ENCODE results near the gene STUM. TPM values are rescaled to one million over a fixed set of nuclear protein-coding genes. Genes with fewer than 3 reads are reported as not detected.

The STUM gene
- total RNA-seq, 1 experiment from 2014 or later = 0.37 TPM

DNA sequence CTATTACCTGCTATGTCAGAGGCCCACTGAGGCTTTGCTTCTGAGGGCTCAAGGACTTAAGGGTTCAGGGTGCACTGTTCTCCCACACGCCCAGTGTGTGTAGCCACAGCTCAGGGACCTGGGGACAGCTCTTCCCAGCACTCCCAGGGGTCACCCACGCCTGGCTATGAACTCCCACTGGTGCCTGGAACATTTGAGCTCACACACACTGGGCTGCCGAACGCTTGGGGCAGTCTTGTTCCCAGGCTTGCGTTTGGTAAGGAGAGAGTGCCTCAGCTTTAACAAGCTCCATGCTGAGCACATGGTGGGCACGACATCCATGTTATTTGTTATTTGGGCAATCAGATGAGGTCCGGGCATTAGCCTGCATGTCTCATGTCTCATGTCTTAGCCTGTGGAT, 37.6 kb downstream of the STUM start:
- peaks cover 12% of the 10 kb centered on the region for H3K27me3 Mint-ChIP-seq (ENCODE audit: insufficient read depth, unreplicated experiment)
- CTCF ChIA-PET = interaction anchor here (0.6 to 2.9 kb wide), 6 partner anchors 17 to 57 kb away, joined by 3 to 18 read pairs (median 4); partner anchors contain the start of gene STUM
- POLR2A ChIA-PET = interaction anchor here (0.6 to 1.5 kb wide), 3 partner anchors 15 to 35 kb away, joined by 3 to 5 read pairs (median 4); no protein-coding TSS in a partner anchor
- BruUV-seq (replicated peaks) = no TSS peak
- no peaks in the 10 kb centered on the region for H3K9me3 Mint-ChIP-seq (ENCODE audit: unreplicated experiment)
- no peaks in the 10 kb centered on the region for H3K4me1 Mint-ChIP-seq (ENCODE audit: insufficient read depth, unreplicated experiment)
- no peak overlapping the region for H3K4me3 Mint-ChIP-seq (ENCODE audit: unreplicated experiment)
- no peaks in the 10 kb centered on the region for H3K36me3 Mint-ChIP-seq (ENCODE audit: insufficient read depth, unreplicated experiment)
- no peak overlapping the region for H3K27ac Mint-ChIP-seq (ENCODE audit: low read depth, unreplicated experiment)
- no peak for DNase-seq (ENCODE audit: unreplicated experiment)
- TF ChIP-seq, protein P1, sequence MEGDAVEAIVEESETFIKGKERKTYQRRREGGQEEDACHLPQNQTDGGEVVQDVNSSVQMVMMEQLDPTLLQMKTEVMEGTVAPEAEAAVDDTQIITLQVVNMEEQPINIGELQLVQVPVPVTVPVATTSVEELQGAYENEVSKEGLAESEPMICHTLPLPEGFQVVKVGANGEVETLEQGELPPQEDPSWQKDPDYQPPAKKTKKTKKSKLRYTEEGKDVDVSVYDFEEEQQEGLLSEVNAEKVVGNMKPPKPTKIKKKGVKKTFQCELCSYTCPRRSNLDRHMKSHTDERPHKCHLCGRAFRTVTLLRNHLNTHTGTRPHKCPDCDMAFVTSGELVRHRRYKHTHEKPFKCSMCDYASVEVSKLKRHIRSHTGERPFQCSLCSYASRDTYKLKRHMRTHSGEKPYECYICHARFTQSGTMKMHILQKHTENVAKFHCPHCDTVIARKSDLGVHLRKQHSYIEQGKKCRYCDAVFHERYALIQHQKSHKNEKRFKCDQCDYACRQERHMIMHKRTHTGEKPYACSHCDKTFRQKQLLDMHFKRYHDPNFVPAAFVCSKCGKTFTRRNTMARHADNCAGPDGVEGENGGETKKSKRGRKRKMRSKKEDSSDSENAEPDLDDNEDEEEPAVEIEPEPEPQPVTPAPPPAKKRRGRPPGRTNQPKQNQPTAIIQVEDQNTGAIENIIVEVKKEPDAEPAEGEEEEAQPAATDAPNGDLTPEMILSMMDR (IDR thresholded peaks at IDR 0.05; ENCODE audit: unreplicated experiment) = no peak
- intact Hi-C loops (cut with micrococcal nuclease) = no loop called here

- no peak for DNase-seq (ENCODE audit: unreplicated experiment)
- Mint-ChIP-seq H3K27me3 (ENCODE audit: insufficient read depth, unreplicated experiment) (peaks cover 12% of the 10 kb centered on the region), H3K4me3 (ENCODE audit: unreplicated experiment) (no peak overlapping the region), H3K4me1 (ENCODE audit: insufficient read depth, unreplicated experiment) (no peaks in the 10 kb centered on the region), H3K9me3 (ENCODE audit: unreplicated experiment) (no peaks in the 10 kb centered on the region), H3K36me3 (ENCODE audit: insufficient read depth, unreplicated experiment) (no peaks in the 10 kb centered on the region), H3K27ac (ENCODE audit: low read depth, unreplicated experiment) (no peak overlapping the region)
- POLR2A ChIA-PET = interaction anchor here (0.6 to 1.0 kb wide), 2 partner anchors 23 to 36 kb away, joined by 3 to 4 read pairs; no protein-coding TSS in a partner anchor
- no TSS peak for BruUV-seq (replicated peaks)
- TF ChIP-seq, protein P1 (IDR thresholded peaks at IDR 0.05; ENCODE audit: unreplicated experiment) = no peak
- CTCF ChIA-PET = interaction anchor here (0.6 to 2.9 kb wide), 5 partner anchors 20 to 58 kb away, joined by 3 to 18 read pairs (median 3); partner anchors contain the start of gene STUM
- intact Hi-C loops (cut with micrococcal nuclease) = no loop called here
These were observed 38.3 kb downstream of the STUM start for GRCh38 chr1:226586650-226587422.

- Mint-ChIP-seq H3K4me3 (ENCODE audit: unreplicated experiment) (no peak overlapping the region), H3K4me1 (ENCODE audit: insufficient read depth, unreplicated experiment) (no peaks in the 10 kb centered on the region), H3K9me3 (ENCODE audit: unreplicated experiment) (no peaks in the 10 kb centered on the region), H3K27ac (ENCODE audit: low read depth, unreplicated experiment) (no peak overlapping the region), H3K27me3 (ENCODE audit: insufficient read depth, unreplicated experiment) (peaks cover 12% of the 10 kb centered on the region), H3K36me3 (ENCODE audit: insufficient read depth, unreplicated experiment) (no peaks in the 10 kb centered on the region)
- intact Hi-C loops (cut with micrococcal nuclease) = loop anchor here (2.0 kb wide), 1 partner anchor 22 kb away; no protein-coding TSS in a partner anchor
- DNase-seq (ENCODE audit: unreplicated experiment) = peak; percentile 45
- no TSS peak for BruUV-seq (replicated peaks)
- CTCF ChIA-PET = interaction anchor here (1.0 to 1.4 kb wide), 3 partner anchors 15 to 39 kb away, joined by 4 to 6 read pairs (median 4); no protein-coding TSS in a partner anchor
- POLR2A ChIA-PET = no interaction called here
- TF ChIP-seq, protein P1 (IDR thresholded peaks at IDR 0.05; ENCODE audit: unreplicated experiment) = no peak
These were observed 39.9 kb downstream of the STUM start for GRCh38 chr1:226588484-226588883.

DNA sequence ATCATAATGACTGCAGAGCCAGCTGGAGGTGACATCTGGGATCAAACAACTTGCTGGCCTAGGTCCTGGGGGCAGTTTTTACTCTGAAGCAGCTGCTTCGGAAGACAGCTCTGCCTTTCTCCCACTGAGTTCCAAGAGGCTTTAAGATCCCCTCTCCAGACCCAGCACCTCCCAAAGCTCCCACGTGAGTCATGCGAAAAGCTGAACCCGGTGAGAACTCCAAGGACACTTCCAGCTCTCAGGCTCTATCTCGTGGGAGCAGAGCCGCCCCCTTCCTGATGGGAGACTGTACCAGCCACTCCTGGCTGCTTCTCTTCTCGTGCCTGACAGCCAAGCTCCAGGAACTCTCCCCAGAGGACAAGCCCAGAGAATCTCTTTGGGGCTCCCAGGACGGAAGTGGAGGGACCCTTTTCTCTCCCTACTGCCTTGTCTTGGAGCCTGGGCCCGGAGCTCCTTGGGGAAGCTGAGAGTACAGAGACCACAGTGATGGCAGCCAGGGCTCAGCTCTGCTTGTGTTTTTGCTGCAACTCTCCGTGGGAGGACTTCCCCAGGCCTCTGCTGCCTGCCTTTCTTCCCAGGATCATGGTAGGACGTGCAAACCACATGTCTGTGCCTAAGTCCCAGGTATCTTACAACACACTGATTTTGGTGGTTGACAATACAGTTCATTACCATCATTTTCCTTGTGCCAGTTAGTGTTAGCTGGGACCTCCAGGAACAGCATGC, 40.6 kb downstream of the STUM start:
- DNase-seq (ENCODE audit: unreplicated experiment) = peak; percentile 32
- no TSS peak for BruUV-seq (replicated peaks)
- intact Hi-C loops (cut with micrococcal nuclease) = loop anchor here (2.0 kb wide), 1 partner anchor 22 kb away; no protein-coding TSS in a partner anchor
- ChIA-PET POLR2A (interaction anchor here (1.8 kb wide), 1 partner anchor 14 kb away, joined by 7 read pairs; no protein-coding TSS in a partner anchor), CTCF (interaction anchor here (0.6 to 1.7 kb wide), 7 partner anchors 15 to 464 kb away, joined by 3 to 6 read pairs (median 4); no protein-coding TSS in a partner anchor)
- H3K36me3 Mint-ChIP-seq (ENCODE audit: insufficient read depth, unreplicated experiment) = no peaks in the 10 kb centered on the region
- no peak overlapping the region for H3K27ac Mint-ChIP-seq (ENCODE audit: low read depth, unreplicated experiment)
- peaks cover 1% of the 10 kb centered on the region for H3K4me1 Mint-ChIP-seq (ENCODE audit: insufficient read depth, unreplicated experiment)
- peaks cover 19% of the 10 kb centered on the region for H3K27me3 Mint-ChIP-seq (ENCODE audit: insufficient read depth, unreplicated experiment)
- H3K4me3 Mint-ChIP-seq (ENCODE audit: unreplicated experiment) = no peak overlapping the region
- TF ChIP-seq, protein P1 (IDR thresholded peaks at IDR 0.05; ENCODE audit: unreplicated experiment) = no peak
- no peaks in the 10 kb centered on the region for H3K9me3 Mint-ChIP-seq (ENCODE audit: unreplicated experiment)
